ENCODE measurements around the gene TECPR1. TPM values are rescaled to one million over a fixed set of nuclear protein-coding genes. Genes with fewer than 3 reads are reported as not detected.

The TECPR1 gene
- total and polyA plus RNA-seq, 2 donors (not counting 1 experiment from before 2014, with no cell fraction given): 20.9 to 52.2 TPM

GRCh38 chr7:98256431-98256830 is 4.4 kb upstream of the TECPR1 start:
- Histone ChIP-seq H3K9me3 (ENCODE audit: control extremely low read depth in 1 of 3, control insufficient read depth in 2 of 3, insufficient read depth in 1 of 3, low read length in 2 of 3) (peaks cover 0 to 8% (median under 1%) of the 10 kb centered on the region in 3 donors), H3K79me2 (ENCODE audit: control insufficient read depth, insufficient read depth, low read length) (peaks cover 24% of the 10 kb centered on the region), H3K4me1 (ENCODE audit: control insufficient read depth in 2 of 2, insufficient read depth in 2 of 2, low read length in 2 of 2) (peaks cover 5 to 16% of the 10 kb centered on the region in 2 donors), H4K20me1 (ENCODE audit: control insufficient read depth, insufficient read depth, low read length, poor library complexity, severe bottlenecking) (no peaks in the 10 kb centered on the region), H3K36me3 (replicated peaks in 1 of 2; ENCODE audit: control extremely low read depth in 1 of 2, control insufficient read depth in 1 of 2, extremely low read depth in 1 of 2, insufficient read depth in 2 of 2, low read length in 1 of 2) (peaks cover 0 to 15% of the 10 kb centered on the region in 2 experiments), H3K9ac (ENCODE audit: low read length) (no peak overlapping the region), H2AFZ (ENCODE audit: insufficient read depth, low read depth, low read length, poor library complexity, severe bottlenecking) (no peak overlapping the region), H3K4me2 (replicated peaks; ENCODE audit: low read depth, low read length, poor library complexity, severe bottlenecking) (no peak overlapping the region), H3K27ac (ENCODE audit: low read length in 2 of 2) (no peak overlapping the region), H3K27me3 (replicated peaks in 1 of 4; ENCODE audit: control extremely low read depth in 1 of 4, control insufficient read depth in 3 of 4, insufficient read depth in 4 of 4, low read length in 3 of 4) (no peaks in the 10 kb centered on the region), H3K4me3 (ENCODE audit: control extremely low read depth in 1 of 5, extremely low read depth in 1 of 5, insufficient read depth in 1 of 5, low read depth in 2 of 5, low read length in 4 of 5) (no peak overlapping the region)
- TF ChIP-seq CTCF (IDR thresholded peaks at IDR 0.05) (no peak), EZH2 (IDR thresholded peaks at IDR 0.05; ENCODE audit: borderline replicate concordance, insufficient read depth, low read depth, low read length, poor library complexity, severe bottlenecking) (no peak)
- Mint-ChIP-seq H3K4me3 (no peak overlapping the region), H3K9me3 (ENCODE audit: insufficient read depth) (no peaks in the 10 kb centered on the region), H3K27ac (no peak overlapping the region), H3K27me3 (no peaks in the 10 kb centered on the region), H3K4me1 (peaks cover 12% of the 10 kb centered on the region)
- intact Hi-C loops (cut with micrococcal nuclease): loop anchor here (10.0 kb wide), 1 partner anchor 1142 kb away; the partner anchor contains the start of gene SDHAF3
- POLR2A ChIA-PET: no interaction called here
- DNase-seq (no peak), ATAC-seq (ENCODE audit: low read depth) (no peak)
- WGBS (ENCODE audit: insufficient coverage): 100% methylated on average over 1 of the region's 7 CpGs
- CTCF ChIA-PET: no interaction called here

GRCh38 chr7:98254951-98255610 is 3.0 kb upstream of the TECPR1 start:
- ATAC-seq (ENCODE audit: low read depth) (no peak), DNase-seq (no peak)
- no peak for TF ChIP-seq EZH2 (IDR thresholded peaks at IDR 0.05; ENCODE audit: borderline replicate concordance, insufficient read depth, low read depth, low read length, poor library complexity, severe bottlenecking)
- no peak for TF ChIP-seq CTCF (IDR thresholded peaks at IDR 0.05)
- Mint-ChIP-seq H3K9me3 (ENCODE audit: insufficient read depth) (no peaks in the 10 kb centered on the region), H3K4me1 (peaks cover 23% of the 10 kb centered on the region), H3K27ac (no peak overlapping the region), H3K4me3 (no peak overlapping the region), H3K27me3 (no peaks in the 10 kb centered on the region)
- Histone ChIP-seq H2AFZ (ENCODE audit: insufficient read depth, low read depth, low read length, poor library complexity, severe bottlenecking) (no peak overlapping the region), H4K20me1 (ENCODE audit: control insufficient read depth, insufficient read depth, low read length, poor library complexity, severe bottlenecking) (no peaks in the 10 kb centered on the region), H3K4me3 (ENCODE audit: control extremely low read depth in 1 of 5, extremely low read depth in 1 of 5, insufficient read depth in 1 of 5, low read depth in 2 of 5, low read length in 4 of 5) (no peak overlapping the region), H3K27ac (ENCODE audit: low read length in 2 of 2) (no peak overlapping the region), H3K79me2 (ENCODE audit: control insufficient read depth, insufficient read depth, low read length) (peaks cover 29% of the 10 kb centered on the region), H3K4me1 (ENCODE audit: control insufficient read depth in 2 of 2, insufficient read depth in 2 of 2, low read length in 2 of 2) (peaks cover 17 to 29% of the 10 kb centered on the region in 2 donors), H3K9ac (ENCODE audit: low read length) (no peak overlapping the region), H3K36me3 (replicated peaks in 1 of 2; ENCODE audit: control extremely low read depth in 1 of 2, control insufficient read depth in 1 of 2, extremely low read depth in 1 of 2, insufficient read depth in 2 of 2, low read length in 1 of 2) (peaks cover 0 to 9% of the 10 kb centered on the region in 2 experiments), H3K4me2 (replicated peaks; ENCODE audit: low read depth, low read length, poor library complexity, severe bottlenecking) (no peak overlapping the region), H3K27me3 (replicated peaks in 1 of 4; ENCODE audit: control extremely low read depth in 1 of 4, control insufficient read depth in 3 of 4, insufficient read depth in 4 of 4, low read length in 3 of 4) (no peaks in the 10 kb centered on the region), H3K9me3 (ENCODE audit: control extremely low read depth in 1 of 3, control insufficient read depth in 2 of 3, insufficient read depth in 1 of 3, low read length in 2 of 3) (no peaks in the 10 kb centered on the region)
- CTCF ChIA-PET: no interaction called here
- 92% methylated on average over 3 of the region's 11 CpGs for WGBS (ENCODE audit: insufficient coverage)
- POLR2A ChIA-PET: no interaction called here
- intact Hi-C loops (cut with micrococcal nuclease): loop anchor here (5.0 to 10.0 kb wide), 3 partner anchors 62 to 1140 kb away; partner anchors contain the start of genes SDHAF3 and TRRAP

Data from B cell (primary cell).